ENCODE measurements around the gene DUSP3.

Gene DUSP3

DNA sequence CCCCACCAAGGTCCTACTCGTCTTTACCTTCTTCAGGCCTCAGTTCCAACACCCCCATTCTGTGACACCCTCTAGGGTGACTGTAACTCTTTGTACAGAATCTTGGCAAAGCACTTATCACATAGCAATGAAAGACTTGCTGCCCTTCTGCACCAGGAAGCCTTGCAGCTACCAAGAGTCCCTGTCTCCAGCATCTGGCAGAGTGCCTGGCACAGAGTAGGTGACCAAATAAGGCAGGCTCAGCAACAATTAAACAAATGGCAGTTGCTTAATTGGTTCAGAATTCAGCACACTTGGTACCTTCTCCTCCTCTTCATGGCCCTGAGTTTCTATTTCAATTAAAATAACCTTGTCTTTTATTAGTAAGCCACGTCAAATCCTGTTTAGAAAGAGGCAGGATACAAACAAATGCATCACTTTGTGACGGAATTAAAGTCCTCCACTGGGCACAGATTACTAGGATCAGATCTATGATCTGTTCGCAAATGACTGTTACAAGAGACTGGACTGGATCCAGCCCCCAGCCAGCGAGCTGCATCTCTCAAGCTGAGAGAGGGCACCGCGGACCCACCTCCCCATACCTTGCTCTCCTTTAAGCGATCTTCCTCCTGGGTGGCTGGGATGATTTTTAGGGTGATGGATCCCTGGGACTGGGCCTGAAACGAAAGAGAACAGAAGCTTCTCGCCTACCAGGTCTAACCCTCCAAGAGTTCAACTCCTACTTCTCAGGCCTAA, 44.7 kb upstream of the DUSP3 start:
- Histone ChIP-seq H3K27me3 (ENCODE audit: insufficient read depth, poor library complexity, severe bottlenecking) (no peaks in the 10 kb centered on the region), H3K27ac (ENCODE audit: poor library complexity, severe bottlenecking) (no peak overlapping the region), H3K36me3 (ENCODE audit: low read depth) (peaks cover 51% of the 10 kb centered on the region), H3K9me3 (ENCODE audit: severe bottlenecking) (no peaks in the 10 kb centered on the region), H3K4me3 (ENCODE audit: severe bottlenecking) (no peak overlapping the region), H3K4me1 (ENCODE audit: insufficient read depth, poor library complexity, severe bottlenecking) (no peaks in the 10 kb centered on the region)
- ATAC-seq (ENCODE audit: low read depth) (no peak), DNase-seq (ENCODE audit: low spot score) (no peak)
- TF ChIP-seq, protein P1, sequence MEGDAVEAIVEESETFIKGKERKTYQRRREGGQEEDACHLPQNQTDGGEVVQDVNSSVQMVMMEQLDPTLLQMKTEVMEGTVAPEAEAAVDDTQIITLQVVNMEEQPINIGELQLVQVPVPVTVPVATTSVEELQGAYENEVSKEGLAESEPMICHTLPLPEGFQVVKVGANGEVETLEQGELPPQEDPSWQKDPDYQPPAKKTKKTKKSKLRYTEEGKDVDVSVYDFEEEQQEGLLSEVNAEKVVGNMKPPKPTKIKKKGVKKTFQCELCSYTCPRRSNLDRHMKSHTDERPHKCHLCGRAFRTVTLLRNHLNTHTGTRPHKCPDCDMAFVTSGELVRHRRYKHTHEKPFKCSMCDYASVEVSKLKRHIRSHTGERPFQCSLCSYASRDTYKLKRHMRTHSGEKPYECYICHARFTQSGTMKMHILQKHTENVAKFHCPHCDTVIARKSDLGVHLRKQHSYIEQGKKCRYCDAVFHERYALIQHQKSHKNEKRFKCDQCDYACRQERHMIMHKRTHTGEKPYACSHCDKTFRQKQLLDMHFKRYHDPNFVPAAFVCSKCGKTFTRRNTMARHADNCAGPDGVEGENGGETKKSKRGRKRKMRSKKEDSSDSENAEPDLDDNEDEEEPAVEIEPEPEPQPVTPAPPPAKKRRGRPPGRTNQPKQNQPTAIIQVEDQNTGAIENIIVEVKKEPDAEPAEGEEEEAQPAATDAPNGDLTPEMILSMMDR (IDR thresholded peaks at IDR 0.05; ENCODE audit: poor library complexity, severe bottlenecking), result no peak

DNA sequence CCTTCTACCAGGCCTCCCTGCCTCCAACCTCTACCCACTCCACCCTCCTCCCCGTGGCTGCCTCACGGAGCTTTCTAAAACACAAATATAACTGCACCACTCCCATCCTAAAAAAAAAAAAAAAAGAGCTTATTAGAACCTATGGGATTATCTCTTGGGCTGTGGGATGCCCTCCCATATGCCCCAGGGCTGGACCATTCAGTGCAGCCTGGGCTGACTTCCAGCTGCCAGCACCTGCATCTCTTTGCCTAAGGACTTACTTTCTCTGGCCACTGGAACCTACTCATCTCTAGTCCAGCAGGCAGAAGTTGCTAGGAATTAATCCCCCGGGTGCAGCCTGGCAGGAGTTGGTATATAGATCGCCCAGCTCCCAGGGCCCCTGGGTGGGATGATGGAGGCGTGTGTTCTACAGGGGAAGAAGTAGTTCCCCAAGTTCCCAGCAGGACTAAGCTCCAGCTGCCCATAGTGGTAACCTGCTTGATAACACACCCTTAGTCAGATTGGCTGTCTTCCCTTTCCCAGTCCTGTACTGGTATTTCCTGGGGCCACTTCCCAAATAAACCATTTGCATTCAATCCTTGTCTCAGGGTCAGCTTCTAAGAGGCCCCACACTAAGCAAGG, 43.9 kb upstream of the DUSP3 start:
- no peak; the same call in 2 of the 3 replicates for ATAC-seq (ENCODE audit: low read depth)
- Histone ChIP-seq H3K4me3 (ENCODE audit: severe bottlenecking) (no peak overlapping the region), H3K9me3 (ENCODE audit: severe bottlenecking) (no peaks in the 10 kb centered on the region), H3K27ac (ENCODE audit: poor library complexity, severe bottlenecking) (no peak overlapping the region), H3K36me3 (ENCODE audit: low read depth) (peaks cover 52% of the 10 kb centered on the region), H3K27me3 (ENCODE audit: insufficient read depth, poor library complexity, severe bottlenecking) (no peaks in the 10 kb centered on the region), H3K4me1 (ENCODE audit: insufficient read depth, poor library complexity, severe bottlenecking) (no peaks in the 10 kb centered on the region)
- DNase-seq (ENCODE audit: low spot score), result no peak
- TF ChIP-seq, protein P1 (IDR thresholded peaks at IDR 0.05; ENCODE audit: poor library complexity, severe bottlenecking), result no peak

DNA sequence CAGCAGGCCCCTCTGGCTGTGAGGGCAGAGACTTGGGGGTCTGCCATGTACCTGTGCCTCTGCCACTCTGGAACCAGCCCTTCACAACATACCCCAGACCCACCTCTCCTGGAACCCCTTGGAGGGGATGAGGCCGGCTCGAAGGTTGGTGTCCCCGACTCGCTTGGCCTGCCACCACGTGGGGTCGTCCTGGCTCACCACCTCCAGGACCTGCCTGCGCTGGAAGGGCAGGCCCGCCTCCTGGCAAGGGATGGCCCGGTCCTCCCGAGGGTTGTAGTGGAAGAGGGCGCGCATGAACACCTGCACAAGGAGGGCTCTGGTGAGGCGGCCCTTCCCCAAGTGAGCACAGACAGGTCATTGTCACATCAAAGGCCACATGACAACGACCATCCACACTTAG, 42.0 kb upstream of the DUSP3 start:
- peaks cover 38% of the 10 kb centered on the region for H3K36me3 ChIP-seq (ENCODE audit: low read depth)
- no peaks in the 10 kb centered on the region for H3K27me3 ChIP-seq (ENCODE audit: insufficient read depth, poor library complexity, severe bottlenecking)
- no peak overlapping the region for H3K4me3 ChIP-seq (ENCODE audit: severe bottlenecking)
- no peak for DNase-seq (ENCODE audit: low spot score)
- H3K27ac ChIP-seq (ENCODE audit: poor library complexity, severe bottlenecking), result no peak overlapping the region
- TF ChIP-seq, protein P1 (IDR thresholded peaks at IDR 0.05; ENCODE audit: poor library complexity, severe bottlenecking), result no peak
- H3K4me1 ChIP-seq (ENCODE audit: insufficient read depth, poor library complexity, severe bottlenecking), result no peaks in the 10 kb centered on the region
- no peaks in the 10 kb centered on the region for H3K9me3 ChIP-seq (ENCODE audit: severe bottlenecking)
- ATAC-seq (ENCODE audit: low read depth), result no peak

DNA sequence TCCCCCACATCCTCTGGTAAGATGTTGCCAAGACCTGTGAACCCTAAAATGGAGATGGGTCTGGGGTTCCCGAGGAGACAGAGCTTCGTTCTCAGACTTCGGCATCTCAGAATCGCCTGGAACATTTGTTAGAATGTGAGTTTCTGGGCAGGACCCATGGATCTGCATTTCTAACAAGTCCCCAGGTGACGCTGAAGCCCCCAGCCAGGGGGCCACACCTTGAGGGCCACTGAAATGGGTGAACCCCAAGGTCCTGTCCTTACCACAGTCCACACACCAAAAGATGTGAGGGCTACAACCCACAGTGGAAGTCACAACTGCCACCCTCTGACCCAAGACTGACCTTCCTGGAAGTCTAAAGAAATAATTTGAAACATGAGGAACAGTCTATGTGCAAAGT, 40.2 kb upstream of the DUSP3 start:
- Histone ChIP-seq H3K27me3 (ENCODE audit: insufficient read depth, poor library complexity, severe bottlenecking) (no peaks in the 10 kb centered on the region), H3K36me3 (ENCODE audit: low read depth) (peaks cover 41% of the 10 kb centered on the region), H3K9me3 (ENCODE audit: severe bottlenecking) (no peaks in the 10 kb centered on the region), H3K27ac (ENCODE audit: poor library complexity, severe bottlenecking) (no peak overlapping the region), H3K4me1 (ENCODE audit: insufficient read depth, poor library complexity, severe bottlenecking) (peaks cover 12% of the 10 kb centered on the region), H3K4me3 (ENCODE audit: severe bottlenecking) (no peak overlapping the region)
- no peak for DNase-seq (ENCODE audit: low spot score)
- no peak for ATAC-seq (ENCODE audit: low read depth)
- TF ChIP-seq, protein P1 (IDR thresholded peaks at IDR 0.05; ENCODE audit: poor library complexity, severe bottlenecking), result no peak

DNA sequence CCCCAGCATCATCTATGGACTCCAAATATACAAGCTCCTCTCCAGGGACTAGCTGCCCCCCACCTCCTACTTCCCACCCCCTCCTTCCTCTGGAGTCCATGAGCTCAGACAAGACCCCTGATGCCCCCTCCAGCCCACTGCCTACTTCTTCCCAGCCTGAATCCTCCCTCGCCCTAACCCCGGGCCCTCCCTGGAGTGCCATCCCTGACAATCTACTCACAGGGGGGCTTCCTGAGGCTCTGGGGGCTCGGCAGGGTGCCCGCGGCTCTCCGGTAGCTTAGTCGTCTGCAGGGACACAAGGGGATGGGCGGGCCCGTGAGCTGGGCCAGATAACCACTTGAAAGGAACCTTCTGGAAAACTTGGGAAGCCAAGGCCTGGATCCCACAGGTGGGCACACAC, 39.0 kb upstream of the DUSP3 start:
- ATAC-seq (ENCODE audit: low read depth), result no peak
- Histone ChIP-seq H3K27ac (ENCODE audit: poor library complexity, severe bottlenecking) (no peak overlapping the region), H3K27me3 (ENCODE audit: insufficient read depth, poor library complexity, severe bottlenecking) (no peaks in the 10 kb centered on the region), H3K4me3 (ENCODE audit: severe bottlenecking) (no peak overlapping the region), H3K9me3 (ENCODE audit: severe bottlenecking) (no peaks in the 10 kb centered on the region), H3K4me1 (ENCODE audit: insufficient read depth, poor library complexity, severe bottlenecking) (peaks cover 12% of the 10 kb centered on the region), H3K36me3 (ENCODE audit: low read depth) (peaks cover 43% of the 10 kb centered on the region)
- TF ChIP-seq, protein P1 (IDR thresholded peaks at IDR 0.05; ENCODE audit: poor library complexity, severe bottlenecking), result no peak
- no peak for DNase-seq (ENCODE audit: low spot score)

Data from RWPE2 (cell line).